SW 1271 (cell line): ENCODE measurements around the gene GALT.
"Not testable (repeated sequence)": the region's sequence is repeated elsewhere in the genome, so short reads cannot be mapped to it uniquely, and the experiment has no call there.

Source experiments
- DNase-seq, 2 experiments: peaks; one replicate each; lab custom pipeline; 2025; lab: John Stamatoyannopoulos, UW

GALT gene

GRCh38 chr9:34627716-34628655, 18.5 kb upstream of the GALT start:
- no peak for DNase-seq

- no peak for DNase-seq
Measured at GRCh38 chr9:34628656-34629490, 17.6 kb upstream of the GALT start, which contains the start of gene ARID3C. ARID3C (minus strand) TSS chr9:34629066; CDS start chr9:34628014, 1,052 bp downstream.

- no peak for DNase-seq
Measured at GRCh38 chr9:34629491-34629808, 17.0 kb upstream of the GALT start.

- no peak for DNase-seq
Measured at GRCh38 chr9:34630402-34631154, 15.9 kb upstream of the GALT start.

GRCh38 chr9:34633166-34633565, 13.3 kb upstream of the GALT start:
- no peak for DNase-seq

- peak in 1 of 2 experiments; percentile 52 for DNase-seq
Measured at GRCh38 chr9:34633851-34634550, 12.5 kb upstream of the GALT start.

GRCh38 chr9:34634551-34635248, 11.8 kb upstream of the GALT start:
- DNase-seq = no peak

GRCh38 chr9:34635556-34635955, 10.9 kb upstream of the GALT start:
- no peak for DNase-seq

GRCh38 chr9:34636791-34637355, 9.6 kb upstream of the GALT start:
- no peak for DNase-seq

- peak; percentile 43 to 78 for DNase-seq
Measured at GRCh38 chr9:34637356-34638137, 8.9 kb upstream of the GALT start, which contains the start of gene SIGMAR1. SIGMAR1 (minus strand) TSS chr9:34637787; CDS start chr9:34637697, 90 bp downstream.

GRCh38 chr9:34638138-34638445, 8.4 kb upstream of the GALT start:
- DNase-seq = no peak

- not testable (repeated sequence) for DNase-seq
Measured at GRCh38 chr9:34639322-34639721, 7.2 kb upstream of the GALT start.

- DNase-seq = no peak
Measured at GRCh38 chr9:34642679-34643078, 3.8 kb upstream of the GALT start.

GRCh38 chr9:34644766-34645314, 1.6 kb upstream of the GALT start:
- no peak for DNase-seq

- no peak for DNase-seq
Measured at GRCh38 chr9:34647084-34647403, 569 bp downstream of the GALT start.

- DNase-seq = no peak
Measured at GRCh38 chr9:34647651-34648050, 1.2 kb downstream of the GALT start.

GRCh38 chr9:34648673-34649072, 2.2 kb downstream of the GALT start:
- no peak for DNase-seq

- DNase-seq = no peak
Measured at GRCh38 chr9:34650816-34651215, 4.3 kb downstream of the GALT start.

GRCh38 chr9:34651321-34651720, 4.8 kb downstream of the GALT start:
- DNase-seq = no peak
